A673 (cell line): Measurements from ENCODE around the gene PRRT3. TPM values are rescaled to one million over a fixed set of nuclear protein-coding genes. Genes with fewer than 3 reads are reported as not detected.
A peak's percentile ranks its signal among the peaks of the same experiment; 100 is the strongest.

Experiments used
- BruUV-seq: library from RNA; stranded (reverse); fragments of 400-500 nt; replicated peaks from 2 replicates; lab custom pipeline; 2021; lab: Mats Ljungman, UMichigan
- CTCF ChIA-PET: fragments of 300-600 bp; sonication (Branson Sonifier 250); formaldehyde crosslinking; loops from one replicate; lab custom pipeline; 2022; ENCODE audit warnings: antibody characterized with exemption; lab: Charles Lee
- POLR2A ChIA-PET: fragments of 300-600 bp; sonication (Branson Sonifier 250); formaldehyde crosslinking; loops from one replicate; lab custom pipeline; 2022; ENCODE audit warnings: antibody characterized with exemption; ENCODE audit not compliant: low non-redundant PET; lab: Charles Lee
- DNase-seq: peaks from one replicate; pipeline ENCODE4 v3.0.0-alpha.2; 2015; ENCODE audit warnings: low spot score
- H3K27ac ChIP-seq: fragments of 200-600 bp; sonication (generic); 2 replicates; pipeline ENCODE4 v1.5.1; 2016; ENCODE audit warnings: mixed run types, low read depth, mild to moderate bottlenecking, mixed read lengths, antibody characterized with exemption, low read length; ENCODE audit not compliant: poor library complexity, severe bottlenecking
- H3K27me3 ChIP-seq: fragments of 200-600 bp; sonication (generic); replicated peaks from 2 replicates; pipeline ENCODE4 v1.6.1; 2017; ENCODE audit warnings: mixed run types, low read depth, mild to moderate bottlenecking, mixed read lengths, antibody characterized with exemption, low read length; ENCODE audit not compliant: insufficient read depth, poor library complexity
- H3K36me3 ChIP-seq: fragments of 200-600 bp; sonication (generic); 2 replicates; pipeline ENCODE4 v1.6.1; 2016; ENCODE audit warnings: mixed run types, mild to moderate bottlenecking, mixed read lengths, antibody characterized with exemption, low read length; ENCODE audit not compliant: insufficient read depth, poor library complexity, severe bottlenecking
- H3K4me1 ChIP-seq: fragments of 200-600 bp; sonication (generic); 2 replicates; pipeline ENCODE4 v1.6.1; 2017; ENCODE audit warnings: mixed run types, mild to moderate bottlenecking, mixed read lengths, antibody characterized with exemption, low read length; ENCODE audit not compliant: insufficient read depth, poor library complexity, severe bottlenecking
- H3K4me3 ChIP-seq: fragments of 200-600 bp; sonication (generic); 2 replicates; pipeline ENCODE4 v1.5.1; 2016; ENCODE audit warnings: low read depth, mixed run types, mild to moderate bottlenecking, mixed read lengths, low read length; ENCODE audit not compliant: poor library complexity, severe bottlenecking
- H3K9me3 ChIP-seq: fragments of 200-600 bp; sonication (generic); 2 replicates; pipeline ENCODE4 v1.6.1; 2016; ENCODE audit warnings: mixed run types, low read depth, mild to moderate bottlenecking, mixed read lengths, antibody characterized with exemption, low read length; ENCODE audit not compliant: poor library complexity, severe bottlenecking
- CTCF ChIP-seq: fragments of 300-800, 200-600 bp; sonication (generic); conservative IDR thresholded peaks from 2 replicates; pipeline ENCODE4 v1.5.1; 2017; ENCODE audit warnings: low read depth, mild to moderate bottlenecking, antibody characterized with exemption, low read length, moderate library complexity, mixed read lengths
- EZH2 ChIP-seq: fragments of 200-600 bp; sonication (generic); IDR thresholded peaks from 2 replicates; pipeline ENCODE4 v1.6.1; 2017; ENCODE audit warnings: borderline replicate concordance, low read depth, mild to moderate bottlenecking, mixed read lengths, antibody characterized with exemption, low read length; ENCODE audit not compliant: poor library complexity, severe bottlenecking
- intact Hi-C: fragments of 100-400 bp; cut with micrococcal nuclease; formaldehyde crosslinking; loops from one replicate; pipeline ENCODE4 v1.10.0; 2022; ENCODE audit not compliant: unreplicated experiment
- total RNA-seq: library from RNA; stranded (reverse); gene quantifications from 2 replicates; pipeline ENCODE4 v1.2.3, GENCODE V29; 2021

PRRT3 gene
- total RNA-seq, 1 experiment from 2014 or later: 1.1 TPM

- peaks cover 13% of the 10 kb centered on the region for H3K4me1 ChIP-seq
- no peaks in the 10 kb centered on the region for H3K27me3 ChIP-seq
- intact Hi-C loops: no loop called here
- no peak overlapping the region for H3K4me3 ChIP-seq
- CTCF ChIA-PET: interaction anchor here (1.2 kb wide), 2 partner anchors 30 to 44 kb away, joined by 3 to 5 read pairs; no protein-coding TSS in a partner anchor
- no peaks in the 10 kb centered on the region for H3K9me3 ChIP-seq
- peak overlapping the region; percentile 71 for H3K27ac ChIP-seq
- peaks cover 18% of the 10 kb centered on the region for H3K36me3 ChIP-seq
- TSS peak; percentile 55 for BruUV-seq
- POLR2A ChIA-PET: no interaction called here
- TF ChIP-seq CTCF (no peak), EZH2 (no peak)
- peak; percentile 88 for DNase-seq
Measured at GRCh38 chr3:9976721-9977709, 24.8 kb upstream of the PRRT3 start.

GRCh38 chr3:9970020-9970652, 17.9 kb upstream of the PRRT3 start:
- Histone ChIP-seq H3K9me3 (no peaks in the 10 kb centered on the region), H3K4me3 (no peak overlapping the region), H3K27ac (no peak overlapping the region), H3K36me3 (peaks cover 52% of the 10 kb centered on the region), H3K27me3 (no peaks in the 10 kb centered on the region), H3K4me1 (no peaks in the 10 kb centered on the region)
- no peak for DNase-seq
- ChIA-PET CTCF (no interaction called here), POLR2A (no interaction called here)
- TF ChIP-seq EZH2 (no peak), CTCF (no peak)
- BruUV-seq: no TSS peak
- intact Hi-C loops: no loop called here

GRCh38 chr3:9969632-9970019, 17.4 kb upstream of the PRRT3 start:
- Histone ChIP-seq H3K27me3 (no peaks in the 10 kb centered on the region), H3K9me3 (no peaks in the 10 kb centered on the region), H3K4me1 (no peaks in the 10 kb centered on the region), H3K36me3 (peaks cover 50% of the 10 kb centered on the region), H3K4me3 (no peak overlapping the region), H3K27ac (no peak overlapping the region)
- no TSS peak for BruUV-seq
- no peak for DNase-seq
- TF ChIP-seq EZH2 (no peak), CTCF (no peak)
- CTCF ChIA-PET: no interaction called here
- POLR2A ChIA-PET: no interaction called here
- intact Hi-C loops: no loop called here
